Measurements from ENCODE around the gene CSNK2B. TPM values are rescaled to one million over a fixed set of nuclear protein-coding genes. Genes with fewer than 3 reads are reported as not detected.

CSNK2B gene
- total RNA-seq, 4 donors from 2014 or later: 130 to 202 (median 184) TPM

DNA sequence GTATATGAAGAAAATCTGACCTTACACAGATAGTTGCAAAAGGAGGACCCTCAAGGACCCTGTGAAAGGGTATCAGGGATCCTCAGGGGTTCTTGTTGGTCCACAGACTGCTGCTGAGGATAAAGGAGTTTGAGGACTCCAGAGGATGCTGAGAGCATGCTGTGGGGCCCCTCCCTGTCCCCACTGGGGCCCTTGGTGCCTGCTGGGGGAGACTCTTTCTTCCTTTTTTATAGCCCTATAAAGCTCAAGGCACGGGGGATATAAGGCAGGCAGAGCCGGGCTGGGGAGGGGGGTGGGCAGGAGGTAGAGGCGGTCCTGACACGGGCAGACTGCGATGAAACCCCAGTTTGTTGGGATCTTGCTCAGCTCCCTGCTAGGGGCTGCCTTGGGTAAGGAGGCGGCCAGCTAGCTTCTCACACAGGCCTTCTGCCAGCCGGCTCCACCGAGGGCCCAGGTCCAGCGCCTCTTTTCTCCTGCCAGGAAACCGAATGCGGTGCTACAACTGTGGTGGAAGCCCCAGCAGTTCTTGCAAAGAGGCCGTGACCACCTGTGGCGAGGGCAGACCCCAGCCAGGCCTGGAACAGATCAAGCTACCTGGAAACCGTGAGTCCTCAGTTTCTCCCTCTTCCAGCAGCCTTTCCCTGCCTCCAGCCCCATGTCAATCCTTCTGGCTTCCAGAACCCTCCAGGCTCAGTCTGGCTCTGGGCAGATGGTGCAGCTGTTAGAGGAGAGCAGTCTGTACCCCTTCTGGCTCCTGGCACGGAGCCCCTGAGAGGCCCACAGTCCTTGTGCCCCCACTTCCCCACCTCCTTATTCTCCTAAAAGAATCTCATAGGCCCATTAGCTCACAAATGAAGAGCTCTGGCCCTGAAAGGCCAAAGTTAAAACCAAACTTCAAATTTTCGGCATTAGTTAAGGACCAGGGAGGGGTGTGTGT lies 49.4 kb downstream of the CSNK2B start, which contains the start of gene LY6G6D:
TSS of gene LY6G6D (plus strand) at position 327 of the 937 bp plus-strand sequence. CDS start at position 335, 8 bp downstream.
- no peak for DNase-seq (ENCODE audit: low spot score)
- TF ChIP-seq CTCF (IDR thresholded peaks at IDR 0.05): no peak
- no peak for ATAC-seq (ENCODE audit: low FRiP score)

- DNase-seq (ENCODE audit: low spot score): no peak
- no peak for ATAC-seq (ENCODE audit: low FRiP score)
- no peak for TF ChIP-seq CTCF (IDR thresholded peaks at IDR 0.05)
These were observed 51.8 kb downstream of the CSNK2B start for GRCh38 chr6:31717499-31718222.

GRCh38 chr6:31718265-31718664 lies 52.4 kb downstream of the CSNK2B start:
- ATAC-seq (ENCODE audit: low FRiP score): no peak
- no peak for TF ChIP-seq CTCF (IDR thresholded peaks at IDR 0.05)
- DNase-seq (ENCODE audit: low spot score): no peak

- no peak for TF ChIP-seq CTCF (IDR thresholded peaks at IDR 0.05)
- DNase-seq (ENCODE audit: low spot score) (no peak), ATAC-seq (ENCODE audit: low FRiP score) (no peak)
These were observed 53.1 kb downstream of the CSNK2B start for GRCh38 chr6:31719001-31719400.

Small RNAs within 50 kb of the gene (small RNA-seq; reads per million reads assigned to genes)
- gene LY6G6D: not detected
- not detected for gene MIR4646
- gene MIR6832: not detected
- not detected for gene RF00019
- gene SNORA38: 7.0 reads per million, percentile 83 among the genes with 10 or more reads in this experiment

Other genes starting within 250 kb of the CSNK2B start
- 1 to 10 TPM; 3.3 to 5.8 (median 5.8) TPM for gene MICB, start 167.9 kb upstream of the CSNK2B start, total RNA-seq
- gene MCCD1, start 137.1 kb upstream of the CSNK2B start, total RNA-seq: not detected
- gene DDX39B, start 124.1 kb upstream of the CSNK2B start, total RNA-seq: 100 to 1,000 TPM; 244 to 322 (median 271) TPM
- 1 to 10 TPM in 2 of 4 donors, under 1 TPM in 1, not detected in 1; 0.74 to 2.6 (median 2.4) TPM for gene ATP6V1G2, start 119.5 kb upstream of the CSNK2B start, total RNA-seq
- gene NFKBIL1, start 118.5 kb upstream of the CSNK2B start, total RNA-seq: 10 to 100 TPM; 11.0 to 21.6 (median 16.3) TPM
- not detected for gene LTA, start 93.8 kb upstream of the CSNK2B start, total RNA-seq
- 1 to 10 TPM in 1 of 4 donors, under 1 TPM in 2, not detected in 1; 0.65 to 1.5 (median 0.96) TPM for gene TNF, start 90.5 kb upstream of the CSNK2B start, total RNA-seq
- 1 to 10 TPM in 3 of 4 donors, under 1 TPM in 1; 0.72 to 5.5 (median 1.9) TPM for gene LTB, start 83.7 kb upstream of the CSNK2B start, total RNA-seq
- gene LST1, start 79.8 kb upstream of the CSNK2B start, total RNA-seq: 10 to 100 TPM; 16.3 to 34.2 (median 19.2) TPM
- gene NCR3, start 73.1 kb upstream of the CSNK2B start, total RNA-seq: not detected
- gene AIF1, start 50.8 kb upstream of the CSNK2B start, total RNA-seq: 10 to 100 TPM; 57.3 to 95.1 (median 81.8) TPM
- 100 to 1,000 TPM in 1 of 4 donors, 10 to 100 TPM in 3; 44.8 to 111 (median 65.4) TPM for gene PRRC2A, start 45.4 kb upstream of the CSNK2B start, total RNA-seq
- 100 to 1,000 TPM; 137 to 231 (median 157) TPM for gene BAG6, start 13.4 kb upstream of the CSNK2B start, total RNA-seq
- gene APOM, start 10.2 kb upstream of the CSNK2B start, total RNA-seq: 1 to 10 TPM; 2.4 to 5.0 (median 3.6) TPM
- 10 to 100 TPM; 16.8 to 24.7 (median 21.2) TPM for gene C6orf47, start 5.3 kb upstream of the CSNK2B start, total RNA-seq
- 10 to 100 TPM in 3 of 4 donors, 1 to 10 TPM in 1; 7.1 to 23.6 (median 15.6) TPM for gene GPANK1, start 1.1 kb upstream of the CSNK2B start, total RNA-seq
- 10 to 100 TPM in 3 of 4 donors, 1 to 10 TPM in 1; 7.4 to 16.9 (median 11.3) TPM for gene LY6G5B, start 3.9 kb downstream of the CSNK2B start, total RNA-seq
- gene LY6G5C, start 15.0 kb downstream of the CSNK2B start, total RNA-seq: 1 to 10 TPM in 2 of 4 donors, under 1 TPM in 1, not detected in 1; 0.84 to 4.5 (median 1.3) TPM
- 10 to 100 TPM; 41.8 to 62.8 (median 57.4) TPM for gene ABHD16A, start 37.2 kb downstream of the CSNK2B start, total RNA-seq
- not detected for gene LY6G6F, start 40.8 kb downstream of the CSNK2B start, total RNA-seq
- not detected for gene LY6G6D, start 49.3 kb downstream of the CSNK2B start, total RNA-seq
- gene LY6G6C, start 55.7 kb downstream of the CSNK2B start, total RNA-seq: under 1 TPM in 1 of 4 donors, not detected in 3; 0.74 TPM
- under 1 TPM in 1 of 4 donors, not detected in 3; 0.84 TPM for gene MPIG6B, start 57.3 kb downstream of the CSNK2B start, total RNA-seq
- 100 to 1,000 TPM; 103 to 148 (median 115) TPM for gene DDAH2, start 63.2 kb downstream of the CSNK2B start, total RNA-seq
- gene CLIC1, start 70.5 kb downstream of the CSNK2B start, total RNA-seq: 100 to 1,000 TPM; 244 to 443 (median 336) TPM
- 10 to 100 TPM in 1 of 4 donors, 1 to 10 TPM in 3; 5.4 to 17.0 (median 7.3) TPM for gene MSH5, start 73.9 kb downstream of the CSNK2B start, total RNA-seq
- not detected for gene SAPCD1, start 96.6 kb downstream of the CSNK2B start, total RNA-seq
- 1 to 10 TPM in 1 of 4 donors, under 1 TPM in 2, not detected in 1; 0.36 to 1.6 (median 0.56) TPM for gene VWA7, start 111.2 kb downstream of the CSNK2B start, total RNA-seq
- gene VARS1, start 129.7 kb downstream of the CSNK2B start, total RNA-seq: 10 to 100 TPM; 31.6 to 47.0 (median 34.6) TPM
- 10 to 100 TPM; 19.8 to 35.1 (median 30.4) TPM for gene LSM2, start 140.9 kb downstream of the CSNK2B start, total RNA-seq
- 1 to 10 TPM in 3 of 4 donors, under 1 TPM in 1; 0.48 to 3.0 (median 1.9) TPM for gene HSPA1L, start 149.2 kb downstream of the CSNK2B start, total RNA-seq
- 1,000 to 10,000 TPM in 1 of 4 donors, 100 to 1,000 TPM in 3; 155 to 1,684 (median 309) TPM for gene HSPA1A, start 149.5 kb downstream of the CSNK2B start, total RNA-seq
- 1,000 to 10,000 TPM in 1 of 4 donors, 100 to 1,000 TPM in 3; 174 to 1,642 (median 258) TPM for gene HSPA1B, start 161.7 kb downstream of the CSNK2B start, total RNA-seq
- gene NEU1, start 196.7 kb downstream of the CSNK2B start, total RNA-seq: 10 to 100 TPM; 44.1 to 63.8 (median 55.2) TPM
- gene SLC44A4, start 212.9 kb downstream of the CSNK2B start, total RNA-seq: under 1 TPM in 3 of 4 donors, not detected in 1; 0.19 to 0.84 (median 0.38) TPM
- gene EHMT2, start 231.6 kb downstream of the CSNK2B start, total RNA-seq: 10 to 100 TPM; 17.4 to 25.9 (median 20.0) TPM
- gene ZBTB12, start 236.0 kb downstream of the CSNK2B start, total RNA-seq: 1 to 10 TPM in 3 of 4 donors, under 1 TPM in 1; 0.48 to 1.9 (median 1.4) TPM

Data from omental fat pad (tissue), 4 donors.